Measurements from ENCODE around the gene TRAPPC10. TPM values are rescaled to one million over a fixed set of nuclear protein-coding genes. Genes with fewer than 3 reads are reported as not detected.
"Not testable (repeated sequence)": the region's sequence is repeated elsewhere in the genome, so short reads cannot be mapped to it uniquely, and the experiment has no call there.

Gene TRAPPC10
- total and polyA plus RNA-seq, 2 donors: 14.0 to 22.4 TPM

DNA sequence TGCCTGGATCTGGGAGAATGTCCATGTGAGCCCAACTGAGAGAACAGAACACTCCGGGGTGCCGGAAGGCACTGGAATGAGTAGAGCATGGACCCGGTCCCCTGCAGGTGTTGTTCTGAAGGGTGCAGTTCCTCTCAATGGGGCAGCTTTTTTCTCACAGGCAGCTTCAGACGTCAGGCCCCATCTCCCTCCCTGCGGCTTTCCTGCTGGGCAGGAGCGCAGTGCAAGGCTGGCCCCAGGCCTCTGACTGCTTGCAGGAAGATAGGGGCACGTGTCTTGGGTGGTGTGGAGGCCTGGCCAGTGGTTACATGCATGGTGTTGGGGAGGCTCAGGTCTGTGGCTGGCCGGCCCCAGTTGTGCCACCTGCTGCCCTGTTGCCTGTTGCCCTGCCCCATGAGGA, 131.9 kb downstream of the TRAPPC10 start:
- H3K9me3 ChIP-seq (ENCODE audit: control insufficient read depth in 2 of 2, insufficient read depth in 1 of 2, low read length in 1 of 2); H3K27me3 ChIP-seq (ENCODE audit: control insufficient read depth in 2 of 2, insufficient read depth in 1 of 2, low read length in 1 of 2); H3K36me3 ChIP-seq (ENCODE audit: control insufficient read depth in 2 of 2, insufficient read depth in 2 of 2, low read length in 1 of 2); DNase-seq (ENCODE audit: low read depth in 6 of 9, low spot score in 9 of 9); H3K4me3 ChIP-seq (ENCODE audit: low read length in 2 of 2); H3K4me1 ChIP-seq (ENCODE audit: control insufficient read depth in 2 of 2, insufficient read depth in 2 of 2, low read length in 2 of 2): not testable (repeated sequence)
- peak overlapping the region in 1 of 2 donors; percentile 61 for H3K27ac ChIP-seq (ENCODE audit: low read depth in 1 of 2, low read length in 1 of 2)
- WGBS: 40% methylated on average over 1 of the region's 8 CpGs

GRCh38 chr21:44144784-44145602, 132.9 kb downstream of the TRAPPC10 start:
- not testable (repeated sequence) for DNase-seq (ENCODE audit: low read depth in 6 of 9, low spot score in 9 of 9); H3K36me3 ChIP-seq (ENCODE audit: control insufficient read depth in 2 of 2, insufficient read depth in 2 of 2, low read length in 1 of 2); H3K27me3 ChIP-seq (ENCODE audit: control insufficient read depth in 2 of 2, insufficient read depth in 1 of 2, low read length in 1 of 2); H3K4me1 ChIP-seq (ENCODE audit: control insufficient read depth in 2 of 2, insufficient read depth in 2 of 2, low read length in 2 of 2); H3K27ac ChIP-seq (ENCODE audit: low read depth in 1 of 2, low read length in 1 of 2); H3K4me3 ChIP-seq (ENCODE audit: low read length in 2 of 2); H3K9me3 ChIP-seq (ENCODE audit: control insufficient read depth in 2 of 2, insufficient read depth in 1 of 2, low read length in 1 of 2)
- no CpG with 5 or more reads among the region's 22 CpGs for WGBS

DNA sequence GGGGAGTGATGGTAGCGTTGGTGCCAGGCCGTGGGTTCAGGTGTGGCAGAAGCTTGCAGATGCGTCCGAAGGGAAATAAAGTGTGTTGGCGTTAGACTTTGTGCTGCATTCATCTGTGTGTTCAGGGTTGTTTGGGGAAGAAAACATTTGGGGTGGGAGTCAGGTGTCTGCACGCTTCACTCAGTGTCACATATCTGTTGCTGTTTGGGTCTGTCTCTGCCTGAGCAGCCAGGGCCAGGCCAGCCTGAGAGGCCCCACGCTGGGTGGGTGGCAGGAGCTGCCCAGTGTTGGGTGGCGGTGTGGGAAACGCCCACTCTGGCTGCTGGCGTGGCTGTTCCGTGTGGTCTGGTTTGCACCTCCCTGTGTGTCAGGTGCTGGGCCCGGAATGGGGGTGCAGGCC, 133.5 kb downstream of the TRAPPC10 start:
- H3K4me3 ChIP-seq (ENCODE audit: low read length in 2 of 2); H3K4me1 ChIP-seq (ENCODE audit: control insufficient read depth in 2 of 2, insufficient read depth in 2 of 2, low read length in 2 of 2); H3K27me3 ChIP-seq (ENCODE audit: control insufficient read depth in 2 of 2, insufficient read depth in 1 of 2, low read length in 1 of 2); H3K9me3 ChIP-seq (ENCODE audit: control insufficient read depth in 2 of 2, insufficient read depth in 1 of 2, low read length in 1 of 2); H3K27ac ChIP-seq (ENCODE audit: low read depth in 1 of 2, low read length in 1 of 2); DNase-seq (ENCODE audit: low read depth in 6 of 9, low spot score in 9 of 9); H3K36me3 ChIP-seq (ENCODE audit: control insufficient read depth in 2 of 2, insufficient read depth in 2 of 2, low read length in 1 of 2): not testable (repeated sequence)
- WGBS: 90% methylated on average over 2 of the region's 12 CpGs

GRCh38 chr21:44147108-44147507, 135.0 kb downstream of the TRAPPC10 start:
- not testable (repeated sequence) for H3K4me1 ChIP-seq (ENCODE audit: control insufficient read depth in 2 of 2, insufficient read depth in 2 of 2, low read length in 2 of 2); H3K9me3 ChIP-seq (ENCODE audit: control insufficient read depth in 2 of 2, insufficient read depth in 1 of 2, low read length in 1 of 2); DNase-seq (ENCODE audit: low read depth in 6 of 9, low spot score in 9 of 9); H3K27me3 ChIP-seq (ENCODE audit: control insufficient read depth in 2 of 2, insufficient read depth in 1 of 2, low read length in 1 of 2); H3K27ac ChIP-seq (ENCODE audit: low read depth in 1 of 2, low read length in 1 of 2); H3K36me3 ChIP-seq (ENCODE audit: control insufficient read depth in 2 of 2, insufficient read depth in 2 of 2, low read length in 1 of 2); H3K4me3 ChIP-seq (ENCODE audit: low read length in 2 of 2)
- no CpG with 5 or more reads among the region's 8 CpGs for WGBS

DNA sequence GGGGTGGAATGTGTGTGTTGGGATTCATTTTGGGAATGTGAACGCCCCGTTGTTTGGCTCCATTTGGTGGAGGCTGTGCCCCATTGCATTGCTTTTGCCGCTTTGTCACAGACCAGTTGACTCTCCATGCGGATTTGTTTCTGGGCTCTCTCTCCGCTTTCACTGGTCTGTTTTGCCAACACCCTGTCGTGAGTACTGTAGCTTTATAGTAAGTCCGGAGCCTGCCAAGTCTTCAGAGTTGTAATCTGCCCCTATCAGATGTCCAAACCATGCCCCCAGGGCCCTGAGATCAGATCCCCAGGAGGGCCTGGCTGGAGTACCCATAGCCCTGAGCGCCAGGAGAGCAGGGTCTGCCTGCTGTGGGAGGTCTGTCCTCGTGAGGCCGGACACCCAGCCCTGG, 138.1 kb downstream of the TRAPPC10 start:
- not testable (repeated sequence) for H3K9me3 ChIP-seq (ENCODE audit: control insufficient read depth in 2 of 2, insufficient read depth in 1 of 2, low read length in 1 of 2); H3K36me3 ChIP-seq (ENCODE audit: control insufficient read depth in 2 of 2, insufficient read depth in 2 of 2, low read length in 1 of 2); H3K4me3 ChIP-seq (ENCODE audit: low read length in 2 of 2); H3K27me3 ChIP-seq (ENCODE audit: control insufficient read depth in 2 of 2, insufficient read depth in 1 of 2, low read length in 1 of 2); DNase-seq (ENCODE audit: low read depth in 6 of 9, low spot score in 9 of 9); H3K4me1 ChIP-seq (ENCODE audit: control insufficient read depth in 2 of 2, insufficient read depth in 2 of 2, low read length in 2 of 2); H3K27ac ChIP-seq (ENCODE audit: low read depth in 1 of 2, low read length in 1 of 2)
- WGBS: 97% methylated on average over 3 of the region's 10 CpGs

DNA sequence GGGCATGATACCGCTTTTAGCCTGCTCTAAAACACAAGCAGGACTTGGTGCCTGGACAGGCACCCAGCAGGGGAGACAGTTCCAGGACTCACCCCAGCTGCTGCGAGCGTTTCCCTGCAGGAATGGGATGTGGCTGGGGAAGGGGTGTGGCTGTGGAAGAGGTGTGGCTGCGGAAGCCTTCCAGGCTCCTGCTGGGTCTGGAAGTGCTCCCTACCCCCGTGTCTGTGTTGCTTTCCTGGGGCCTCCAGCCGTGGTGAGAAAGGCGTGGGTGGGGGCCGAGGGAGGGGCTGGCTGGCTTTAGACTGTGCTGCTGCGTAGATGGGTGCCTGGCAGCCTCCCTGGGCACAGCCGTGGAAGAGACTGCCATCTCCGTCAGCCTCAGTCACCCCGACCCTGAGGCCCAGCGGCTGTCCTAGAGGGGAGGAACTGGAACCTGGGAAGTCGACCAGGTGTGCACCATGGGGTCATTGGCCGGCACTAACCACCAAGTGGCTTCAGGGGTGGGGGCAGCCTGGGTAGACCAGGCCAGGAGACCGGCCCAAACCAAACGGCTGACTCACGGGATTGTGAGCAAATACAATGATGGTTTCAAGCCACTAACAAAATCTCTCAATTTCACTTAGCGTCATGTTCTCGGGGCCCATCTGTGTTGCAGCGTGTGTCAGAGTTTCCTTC, 141.2 kb downstream of the TRAPPC10 start:
- H3K4me1 ChIP-seq (ENCODE audit: control insufficient read depth in 2 of 2, insufficient read depth in 2 of 2, low read length in 2 of 2); H3K27me3 ChIP-seq (ENCODE audit: control insufficient read depth in 2 of 2, insufficient read depth in 1 of 2, low read length in 1 of 2); H3K9me3 ChIP-seq (ENCODE audit: control insufficient read depth in 2 of 2, insufficient read depth in 1 of 2, low read length in 1 of 2); H3K27ac ChIP-seq (ENCODE audit: low read depth in 1 of 2, low read length in 1 of 2); H3K36me3 ChIP-seq (ENCODE audit: control insufficient read depth in 2 of 2, insufficient read depth in 2 of 2, low read length in 1 of 2); DNase-seq (ENCODE audit: low read depth in 6 of 9, low spot score in 9 of 9); H3K4me3 ChIP-seq (ENCODE audit: low read length in 2 of 2): not testable (repeated sequence)
- 80% methylated on average over 7 of the region's 21 CpGs for WGBS

GRCh38 chr21:44153889-44154228, 141.8 kb downstream of the TRAPPC10 start:
- WGBS: 75% methylated on average over 8 of the region's 17 CpGs
- H3K27me3 ChIP-seq (ENCODE audit: control insufficient read depth in 2 of 2, insufficient read depth in 1 of 2, low read length in 1 of 2); H3K4me1 ChIP-seq (ENCODE audit: control insufficient read depth in 2 of 2, insufficient read depth in 2 of 2, low read length in 2 of 2); H3K36me3 ChIP-seq (ENCODE audit: control insufficient read depth in 2 of 2, insufficient read depth in 2 of 2, low read length in 1 of 2); H3K9me3 ChIP-seq (ENCODE audit: control insufficient read depth in 2 of 2, insufficient read depth in 1 of 2, low read length in 1 of 2); H3K4me3 ChIP-seq (ENCODE audit: low read length in 2 of 2); H3K27ac ChIP-seq (ENCODE audit: low read depth in 1 of 2, low read length in 1 of 2); DNase-seq (ENCODE audit: low read depth in 6 of 9, low spot score in 9 of 9): not testable (repeated sequence)

GRCh38 chr21:44154816-44155230, 142.7 kb downstream of the TRAPPC10 start:
- H3K4me1 ChIP-seq (ENCODE audit: control insufficient read depth in 2 of 2, insufficient read depth in 2 of 2, low read length in 2 of 2); H3K4me3 ChIP-seq (ENCODE audit: low read length in 2 of 2); DNase-seq (ENCODE audit: low read depth in 6 of 9, low spot score in 9 of 9); H3K27me3 ChIP-seq (ENCODE audit: control insufficient read depth in 2 of 2, insufficient read depth in 1 of 2, low read length in 1 of 2); H3K36me3 ChIP-seq (ENCODE audit: control insufficient read depth in 2 of 2, insufficient read depth in 2 of 2, low read length in 1 of 2); H3K27ac ChIP-seq (ENCODE audit: low read depth in 1 of 2, low read length in 1 of 2); H3K9me3 ChIP-seq (ENCODE audit: control insufficient read depth in 2 of 2, insufficient read depth in 1 of 2, low read length in 1 of 2): not testable (repeated sequence)
- no CpG with 5 or more reads among the region's 20 CpGs for WGBS

DNA sequence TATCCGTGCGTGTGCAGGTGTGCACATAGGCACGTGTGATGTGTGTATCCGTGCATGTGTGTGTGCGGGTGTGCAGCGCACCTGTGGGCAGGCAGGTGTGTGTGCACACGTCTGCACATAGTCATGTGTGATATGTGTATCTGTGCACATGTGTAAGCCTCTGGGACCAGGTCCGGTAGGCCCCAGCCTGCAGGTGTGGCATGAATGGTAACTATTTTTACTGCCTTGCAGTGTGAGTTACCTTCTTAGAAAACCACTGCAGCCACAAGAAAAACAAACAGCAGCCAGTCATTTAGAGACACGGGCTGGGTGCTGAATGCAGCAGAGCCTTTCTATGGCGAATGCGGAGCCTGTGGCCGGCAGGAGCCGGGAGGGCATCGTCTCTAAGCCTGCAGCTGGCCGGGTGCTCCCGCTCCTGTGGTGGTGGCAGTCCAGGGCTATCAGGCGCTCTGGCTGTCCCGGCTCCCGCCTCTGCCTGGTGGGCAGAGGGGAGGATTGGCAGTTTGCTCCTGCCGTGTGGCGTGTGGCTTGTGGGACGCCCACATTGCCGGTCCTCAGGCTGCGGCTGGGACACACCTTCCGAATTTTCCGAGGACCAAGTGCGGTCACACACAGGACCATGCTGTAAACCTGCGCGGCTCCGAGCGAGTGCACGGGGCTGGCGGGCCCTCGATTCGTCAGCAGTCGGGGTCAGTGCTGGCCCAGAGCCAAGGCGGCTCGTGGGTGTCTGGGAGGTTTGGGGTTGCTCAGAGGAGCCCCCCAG, 143.3 kb downstream of the TRAPPC10 start:
- 16% methylated on average over 11 of the region's 38 CpGs for WGBS
- H3K4me3 ChIP-seq (ENCODE audit: low read length in 2 of 2); H3K27ac ChIP-seq (ENCODE audit: low read depth in 1 of 2, low read length in 1 of 2); H3K27me3 ChIP-seq (ENCODE audit: control insufficient read depth in 2 of 2, insufficient read depth in 1 of 2, low read length in 1 of 2); DNase-seq (ENCODE audit: low read depth in 6 of 9, low spot score in 9 of 9); H3K36me3 ChIP-seq (ENCODE audit: control insufficient read depth in 2 of 2, insufficient read depth in 2 of 2, low read length in 1 of 2); H3K4me1 ChIP-seq (ENCODE audit: control insufficient read depth in 2 of 2, insufficient read depth in 2 of 2, low read length in 2 of 2); H3K9me3 ChIP-seq (ENCODE audit: control insufficient read depth in 2 of 2, insufficient read depth in 1 of 2, low read length in 1 of 2): not testable (repeated sequence)

Data from thymus (tissue), 11 donors.